Measurements from ENCODE around the gene RELL1. TPM values are rescaled to one million over a fixed set of nuclear protein-coding genes. Genes with fewer than 3 reads are reported as not detected.

The RELL1 gene
- total and polyA plus RNA-seq, 10 of the 15 experiments (the other 5 are each of a cell fraction or from before 2014, with no cell fraction given): 0.20 to 10.9 (median 3.9) TPM

GRCh38 chr4:37693450-37694190 lies 7.4 kb upstream of the RELL1 start:
- no peak overlapping the region for H3K4me3 ChIP-seq
- H3K79me2 ChIP-seq (ENCODE audit: control insufficient read depth, insufficient read depth, low read length): no peaks in the 10 kb centered on the region
- no peaks in the 10 kb centered on the region for H3K36me3 ChIP-seq (ENCODE audit: control insufficient read depth in 2 of 2, insufficient read depth in 2 of 2, low read length in 1 of 2)
- RAD21 ChIA-PET (ENCODE audit: unreplicated experiment): interaction anchor here (0.7 kb wide), 1 partner anchor 1037 kb away, joined by 3 read pairs; no protein-coding TSS in a partner anchor
- no peak for ATAC-seq
- H3K4me1 ChIP-seq (ENCODE audit: control insufficient read depth, insufficient read depth, low read length): no peaks in the 10 kb centered on the region
- H3K27ac ChIP-seq (ENCODE audit: control insufficient read depth, insufficient read depth): no peak overlapping the region
- CTCF ChIA-PET: interaction anchor here (0.6 to 0.9 kb wide), 3 partner anchors 9 to 113 kb away, joined by 3 read pairs; no protein-coding TSS in a partner anchor
- no peak for TF ChIP-seq JUND (IDR thresholded peaks at IDR 0.05; ENCODE audit: low read depth, low read length)
- no peak for TF ChIP-seq RAD21 (IDR thresholded peaks at IDR 0.05; ENCODE audit: insufficient read depth, low read depth, low read length)
- no peak for TF ChIP-seq HDAC2 (IDR thresholded peaks at IDR 0.05)
- TF ChIP-seq IRF3 (IDR thresholded peaks at IDR 0.05): no peak
- no peak for TF ChIP-seq RELB (IDR thresholded peaks at IDR 0.05; ENCODE audit: low read depth)
- TF ChIP-seq STAT1 (conservative IDR thresholded peaks at IDR 0.05): no peak
- no peak for TF ChIP-seq RCOR1 (conservative IDR thresholded peaks at IDR 0.05; ENCODE audit: low read depth, low read length)
- TF ChIP-seq IKZF1 (conservative IDR thresholded peaks at IDR 0.05): no peak
- no peak for TF ChIP-seq SPI1 (IDR thresholded peaks at IDR 0.05; ENCODE audit: borderline replicate concordance, insufficient read depth, low read depth, low read length)
- TF ChIP-seq CBX3 (IDR thresholded peaks at IDR 0.05; ENCODE audit: borderline replicate concordance, low read depth): no peak
- no peak for TF ChIP-seq POLR2AphosphoS2 (IDR thresholded peaks at IDR 0.05; ENCODE audit: low read depth, low read length)
- TF ChIP-seq FOXK2 (IDR thresholded peaks at IDR 0.05): no peak
- TF ChIP-seq MYB (IDR thresholded peaks at IDR 0.05; ENCODE audit: borderline replicate concordance, low read depth, low read length): no peak
- TF ChIP-seq NR2F1 (conservative IDR thresholded peaks at IDR 0.05): no peak
- TF ChIP-seq LARP7 (IDR thresholded peaks at IDR 0.05): no peak
- TF ChIP-seq, protein P1, sequence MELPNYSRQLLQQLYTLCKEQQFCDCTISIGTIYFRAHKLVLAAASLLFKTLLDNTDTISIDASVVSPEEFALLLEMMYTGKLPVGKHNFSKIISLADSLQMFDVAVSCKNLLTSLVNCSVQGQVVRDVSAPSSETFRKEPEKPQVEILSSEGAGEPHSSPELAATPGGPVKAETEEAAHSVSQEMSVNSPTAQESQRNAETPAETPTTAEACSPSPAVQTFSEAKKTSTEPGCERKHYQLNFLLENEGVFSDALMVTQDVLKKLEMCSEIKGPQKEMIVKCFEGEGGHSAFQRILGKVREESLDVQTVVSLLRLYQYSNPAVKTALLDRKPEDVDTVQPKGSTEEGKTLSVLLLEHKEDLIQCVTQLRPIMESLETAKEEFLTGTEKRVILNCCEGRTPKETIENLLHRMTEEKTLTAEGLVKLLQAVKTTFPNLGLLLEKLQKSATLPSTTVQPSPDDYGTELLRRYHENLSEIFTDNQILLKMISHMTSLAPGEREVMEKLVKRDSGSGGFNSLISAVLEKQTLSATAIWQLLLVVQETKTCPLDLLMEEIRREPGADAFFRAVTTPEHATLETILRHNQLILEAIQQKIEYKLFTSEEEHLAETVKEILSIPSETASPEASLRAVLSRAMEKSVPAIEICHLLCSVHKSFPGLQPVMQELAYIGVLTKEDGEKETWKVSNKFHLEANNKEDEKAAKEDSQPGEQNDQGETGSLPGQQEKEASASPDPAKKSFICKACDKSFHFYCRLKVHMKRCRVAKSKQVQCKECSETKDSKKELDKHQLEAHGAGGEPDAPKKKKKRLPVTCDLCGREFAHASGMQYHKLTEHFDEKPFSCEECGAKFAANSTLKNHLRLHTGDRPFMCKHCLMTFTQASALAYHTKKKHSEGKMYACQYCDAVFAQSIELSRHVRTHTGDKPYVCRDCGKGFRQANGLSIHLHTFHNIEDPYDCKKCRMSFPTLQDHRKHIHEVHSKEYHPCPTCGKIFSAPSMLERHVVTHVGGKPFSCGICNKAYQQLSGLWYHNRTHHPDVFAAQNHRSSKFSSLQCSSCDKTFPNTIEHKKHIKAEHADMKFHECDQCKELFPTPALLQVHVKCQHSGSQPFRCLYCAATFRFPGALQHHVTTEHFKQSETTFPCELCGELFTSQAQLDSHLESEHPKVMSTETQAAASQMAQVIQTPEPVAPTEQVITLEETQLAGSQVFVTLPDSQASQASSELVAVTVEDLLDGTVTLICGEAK (IDR thresholded peaks at IDR 0.05; ENCODE audit: borderline replicate concordance): no peak
- TF ChIP-seq SREBF2 (IDR thresholded peaks at IDR 0.05; ENCODE audit: low read length): no peak
- no peak for TF ChIP-seq TCF3 (IDR thresholded peaks at IDR 0.05; ENCODE audit: borderline replicate concordance, insufficient read depth, low read depth, low read length)
- FAIRE-seq: no peak
- H2AFZ ChIP-seq (ENCODE audit: control insufficient read depth, low read depth, low read length): no peak overlapping the region
- WGBS (ENCODE audit: insufficient coverage, insufficient replicate concordance, low lambda C conversion rate, missing lambda C conversion rate): 50% methylated on average over 5 of the region's 5 CpGs
- in situ Hi-C loops (cut with MboI): no loop called here
- H4K20me1 ChIP-seq (ENCODE audit: control insufficient read depth, insufficient read depth): no peaks in the 10 kb centered on the region
- BruUV-seq (replicated peaks): no TSS peak
- SMC1A ChIA-PET (ENCODE audit: uncharacterized antibody, unreplicated experiment): interaction anchor here (0.6 to 1.3 kb wide), 3 partner anchors 20 to 74 kb away, joined by 3 to 4 read pairs (median 3); no protein-coding TSS in a partner anchor
- intact Hi-C loops (cut with micrococcal nuclease; ENCODE audit: unreplicated experiment): no loop called here
- POLR2A ChIA-PET: no interaction called here
- DNase-seq (ENCODE audit: low read depth, low spot score): no peak
- H3K27me3 ChIP-seq (replicated peaks in 1 of 2; ENCODE audit: control insufficient read depth in 2 of 2, insufficient read depth in 2 of 2, low read length in 1 of 2): no peaks in the 10 kb centered on the region; a peak in 1 of 4 replicates
- no peaks in the 10 kb centered on the region; the same call in 2 of the 3 replicates for H3K9me3 ChIP-seq (replicated peaks; ENCODE audit: control insufficient read depth, insufficient read depth, low read length)
- H3K9ac ChIP-seq (ENCODE audit: control insufficient read depth, insufficient read depth, low read length): no peak overlapping the region
- no peak overlapping the region for H3K4me2 ChIP-seq (ENCODE audit: control insufficient read depth, insufficient read depth)
